ENCODE results near the gene SLC48A1.
A peak's percentile ranks its signal among the peaks of the same experiment; 100 is the strongest.

SLC48A1 gene

DNA sequence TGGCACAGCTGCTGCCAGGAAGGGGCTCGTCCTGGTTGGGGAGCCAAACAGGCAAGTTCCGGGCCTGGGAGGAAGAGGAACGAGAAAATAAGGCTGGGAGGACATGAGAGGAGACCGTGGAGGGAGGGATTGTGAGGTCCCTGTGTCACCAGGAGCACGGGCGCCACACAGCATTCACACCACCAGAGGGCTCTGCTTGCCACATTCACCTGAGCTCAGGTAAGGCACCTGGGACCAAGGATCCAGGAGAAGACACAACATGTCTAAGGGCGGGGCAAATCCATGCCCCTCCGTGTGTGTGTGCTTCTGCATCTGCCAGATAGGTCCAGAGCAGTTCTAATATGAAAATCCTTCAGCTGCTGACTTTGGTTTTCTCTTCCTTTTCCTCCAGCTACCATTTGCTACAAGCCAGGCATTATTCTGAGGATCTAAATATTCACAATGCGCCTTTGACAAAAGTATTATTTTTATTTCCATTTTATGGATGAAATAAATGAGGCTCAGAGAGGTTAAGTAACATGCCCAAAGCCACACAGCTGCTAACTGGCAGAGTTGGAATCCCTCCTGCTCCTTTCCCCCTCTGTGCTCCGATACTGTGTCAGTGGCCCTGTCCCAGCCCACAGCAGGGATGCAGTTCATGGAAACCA, 28.9 kb upstream of the SLC48A1 start:
- DNase-seq = no peak

DNA sequence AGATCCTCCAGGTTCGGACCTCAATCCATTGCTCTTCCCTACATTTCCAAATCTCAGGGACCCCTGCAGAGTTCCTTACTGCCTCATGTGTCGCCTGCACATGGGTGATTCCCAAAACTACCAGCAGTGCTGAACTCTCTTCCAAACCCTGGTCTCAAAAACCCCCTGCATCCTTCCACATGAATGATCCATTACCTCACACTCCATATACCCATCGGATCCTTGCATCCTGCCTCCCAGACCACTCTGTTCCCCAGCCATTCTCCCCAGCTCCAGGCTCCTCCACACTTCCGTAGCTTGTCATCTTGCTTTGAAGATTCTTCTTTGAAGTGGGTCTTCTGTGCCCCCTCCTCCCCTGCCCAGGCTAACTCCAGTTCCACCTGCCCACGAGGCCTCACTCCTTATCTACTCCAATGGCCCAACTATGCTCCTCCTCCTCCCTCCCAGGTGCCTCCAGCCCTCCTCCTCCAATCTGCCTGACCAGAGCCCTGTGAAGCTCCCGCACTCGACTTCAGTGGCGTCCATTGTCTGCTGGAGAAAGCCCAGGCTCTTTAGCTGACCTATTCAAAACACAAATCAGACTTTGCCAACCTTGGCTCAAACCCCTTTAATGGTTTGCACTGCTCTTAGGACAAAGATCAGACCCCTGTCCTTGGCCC, 28.1 kb upstream of the SLC48A1 start:
- no peak for DNase-seq

DNA sequence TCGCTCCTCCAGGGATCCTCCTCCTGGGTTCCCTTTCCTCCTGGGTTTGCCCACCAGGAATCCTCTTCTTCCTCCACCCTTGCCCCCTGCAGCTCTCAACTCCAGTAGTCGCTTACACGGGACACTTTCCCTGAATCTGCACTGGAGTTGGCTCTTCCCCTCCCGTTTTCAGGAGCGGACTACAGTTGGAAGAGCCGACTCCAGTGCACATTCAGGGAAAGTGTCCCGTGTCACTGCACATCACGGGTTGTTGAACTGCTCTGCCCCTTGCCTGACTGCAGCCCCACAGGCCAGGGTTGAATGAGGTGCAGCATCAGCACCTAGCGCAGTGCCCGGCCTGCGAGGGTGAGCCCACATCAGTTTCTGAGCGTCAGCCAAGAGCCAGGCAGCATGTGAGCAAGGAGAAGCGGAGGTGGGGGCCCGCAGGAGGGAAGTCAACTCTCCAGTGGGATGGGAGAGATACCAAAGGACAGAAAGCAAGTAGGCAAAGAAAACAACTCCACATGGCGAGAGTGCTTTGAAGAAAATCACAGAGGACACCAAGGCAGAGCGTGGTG, 27.5 kb upstream of the SLC48A1 start:
- DNase-seq = peak in 6 of 58 donors; percentile 7 to 35 (median 19)

DNA sequence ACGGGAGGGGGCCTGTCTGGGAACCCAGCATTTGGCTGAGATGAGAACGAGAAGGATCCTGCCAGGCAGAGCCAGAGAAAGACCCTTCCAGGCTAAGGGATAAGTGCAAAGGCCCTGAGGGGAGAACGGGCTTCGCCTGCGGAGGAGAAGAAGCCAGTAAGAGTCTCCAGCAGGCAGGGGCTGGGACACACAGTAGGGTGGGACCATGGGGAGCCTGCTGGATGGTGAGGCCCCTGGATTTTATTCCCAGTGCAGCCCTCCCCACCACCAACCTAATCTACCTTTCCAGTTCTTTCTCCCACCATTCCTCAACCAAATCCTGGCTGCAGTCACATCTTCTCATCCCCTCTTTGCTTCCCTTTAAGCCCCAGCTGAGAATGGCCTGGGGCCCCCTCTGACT, 27.0 kb upstream of the SLC48A1 start:
- DNase-seq = no peak

DNA sequence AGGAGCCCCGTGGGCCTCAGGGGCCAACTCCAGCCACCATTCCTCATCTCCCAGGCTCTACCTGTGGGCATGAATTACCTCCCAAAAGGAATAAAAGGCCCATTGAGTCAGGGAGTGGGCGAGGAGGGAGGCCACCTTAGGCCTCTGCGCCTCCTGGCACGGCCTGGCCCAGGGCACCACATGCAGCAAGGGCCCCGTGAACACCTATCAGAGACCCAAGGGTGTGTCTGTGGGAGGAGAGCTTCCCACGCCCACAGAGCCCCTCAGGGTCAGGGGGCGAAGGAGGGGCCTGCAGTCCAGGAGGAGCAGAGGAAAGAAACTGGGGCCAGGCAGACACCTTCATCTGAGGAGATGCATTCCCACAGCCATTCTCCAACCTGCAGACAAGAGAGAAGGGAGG, 26.5 kb upstream of the SLC48A1 start:
- no peak for DNase-seq

DNA sequence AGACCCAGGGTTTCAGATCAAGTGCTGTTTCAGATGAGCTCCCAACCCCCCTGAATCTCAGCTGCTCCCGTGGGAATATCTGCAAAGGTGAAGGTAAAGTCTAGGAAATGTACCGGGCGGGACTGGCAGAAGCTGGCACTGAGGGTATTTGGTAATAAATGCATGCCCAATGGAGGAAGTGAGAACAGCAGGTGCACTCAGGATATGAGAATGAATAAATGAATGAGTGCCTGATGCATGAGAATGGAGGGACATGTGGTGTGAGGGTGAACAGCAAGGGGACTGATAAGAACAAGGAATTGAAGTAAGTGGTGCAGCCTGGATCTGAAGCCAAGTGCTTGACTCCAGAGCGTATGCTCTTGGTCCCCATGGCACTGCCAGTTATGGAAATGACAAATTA, 25.9 kb upstream of the SLC48A1 start:
- no peak for DNase-seq

DNA sequence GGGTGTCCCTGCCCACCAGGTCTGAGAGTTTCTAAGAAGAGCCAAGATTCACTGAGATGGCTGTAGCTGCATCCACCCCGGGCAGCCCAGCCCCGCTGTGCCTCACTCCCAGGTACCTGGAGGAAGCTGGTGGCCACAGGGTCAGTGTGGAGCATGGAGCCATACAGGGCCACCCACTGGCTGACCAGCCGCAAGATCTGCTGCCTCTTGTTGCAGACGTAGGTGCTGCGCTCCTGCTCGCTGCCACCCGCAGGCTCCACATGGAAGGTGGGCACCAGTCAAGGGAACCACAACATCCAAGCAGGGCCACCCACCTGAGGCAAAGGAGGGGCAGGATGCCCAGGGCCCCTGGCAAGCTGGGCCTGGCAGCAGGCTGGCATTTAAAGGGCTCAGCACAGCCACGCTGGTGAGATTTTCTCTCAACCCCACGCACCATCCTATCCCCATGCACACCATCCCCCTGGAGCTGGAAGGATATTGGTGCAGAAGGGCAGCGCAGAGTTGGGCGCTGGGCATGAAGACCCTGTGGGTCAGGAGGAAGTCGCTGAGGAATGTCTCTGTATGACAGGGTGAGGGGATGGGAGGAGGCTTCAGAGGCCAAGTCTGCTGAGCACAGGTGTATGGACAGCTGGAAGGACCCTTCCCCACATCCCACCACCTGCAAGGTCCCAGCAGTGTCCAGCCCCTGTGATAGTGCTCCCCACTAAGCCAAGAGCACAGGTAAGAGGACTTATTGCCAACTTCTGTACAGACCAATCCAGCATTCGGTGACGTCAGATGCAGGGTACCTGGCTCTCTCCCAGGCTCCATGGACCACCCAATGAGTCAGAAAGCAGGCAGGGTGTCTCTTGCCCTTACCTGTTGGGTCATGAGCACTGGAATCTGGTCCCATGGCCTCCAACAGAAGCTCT, 25.2 kb upstream of the SLC48A1 start:
- no peak for DNase-seq

DNA sequence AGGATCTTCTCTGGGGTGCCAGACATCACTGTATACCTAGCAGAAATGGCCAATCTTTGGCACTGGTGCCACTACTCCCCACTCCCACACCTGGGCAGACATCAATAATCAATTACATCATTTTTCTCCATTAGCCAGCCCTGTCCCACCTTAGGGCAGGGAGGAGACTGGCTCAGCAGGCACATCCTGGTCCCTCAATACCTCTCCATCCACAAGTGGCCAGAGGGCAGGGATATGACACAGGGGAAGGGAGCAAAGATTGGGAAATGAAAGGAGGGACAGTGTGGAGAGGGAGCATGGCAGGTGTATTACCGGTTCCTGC, 24.6 kb upstream of the SLC48A1 start:
- DNase-seq = no peak

DNA sequence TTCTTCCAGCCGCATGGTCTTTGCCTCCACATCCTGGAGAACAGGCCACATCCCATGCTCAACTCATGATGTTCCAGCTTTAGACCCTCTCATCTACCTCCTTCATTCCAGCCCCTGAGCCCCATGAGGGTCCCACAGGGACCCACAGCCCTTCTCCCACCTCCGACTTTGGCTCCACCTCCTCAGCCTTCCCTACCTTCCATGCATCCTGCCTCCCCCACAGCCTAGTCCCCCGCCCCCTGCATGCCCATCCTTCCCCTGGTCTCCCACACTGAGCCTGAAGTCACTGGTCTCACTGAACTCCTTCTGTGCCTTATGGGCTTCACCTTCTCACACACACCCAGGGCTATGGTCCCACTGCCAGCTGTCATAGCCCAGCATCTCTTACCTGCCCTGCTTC, 24.1 kb upstream of the SLC48A1 start:
- DNase-seq = no peak

DNA sequence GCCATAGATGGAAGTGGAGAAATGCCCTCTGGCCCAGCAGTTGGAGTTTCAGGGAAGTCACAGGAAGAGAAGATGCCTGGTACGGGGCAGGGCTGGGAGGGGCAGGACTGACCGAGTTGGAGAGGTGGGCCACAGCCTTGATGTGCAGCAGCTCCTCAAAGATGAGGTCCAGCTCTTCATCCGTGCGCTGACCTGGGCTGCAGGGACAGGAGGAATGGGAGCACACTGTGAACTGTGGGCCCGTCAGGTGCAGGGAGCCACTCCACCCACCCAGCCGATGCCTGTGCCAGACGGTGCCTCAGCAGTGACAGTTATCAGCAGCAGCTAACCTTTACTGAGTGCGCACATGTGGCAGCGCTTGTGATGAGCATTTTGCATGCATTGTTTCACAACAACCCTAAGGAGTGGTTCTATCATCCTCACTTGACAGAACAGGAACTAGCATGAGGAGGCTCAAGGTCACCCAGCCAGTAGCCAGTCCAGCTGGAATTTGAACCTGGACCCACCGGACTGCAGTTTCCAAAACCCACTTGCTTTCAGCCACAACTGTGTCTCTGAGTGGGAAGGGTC, 22.7 kb upstream of the SLC48A1 start:
- no peak for DNase-seq

DNA sequence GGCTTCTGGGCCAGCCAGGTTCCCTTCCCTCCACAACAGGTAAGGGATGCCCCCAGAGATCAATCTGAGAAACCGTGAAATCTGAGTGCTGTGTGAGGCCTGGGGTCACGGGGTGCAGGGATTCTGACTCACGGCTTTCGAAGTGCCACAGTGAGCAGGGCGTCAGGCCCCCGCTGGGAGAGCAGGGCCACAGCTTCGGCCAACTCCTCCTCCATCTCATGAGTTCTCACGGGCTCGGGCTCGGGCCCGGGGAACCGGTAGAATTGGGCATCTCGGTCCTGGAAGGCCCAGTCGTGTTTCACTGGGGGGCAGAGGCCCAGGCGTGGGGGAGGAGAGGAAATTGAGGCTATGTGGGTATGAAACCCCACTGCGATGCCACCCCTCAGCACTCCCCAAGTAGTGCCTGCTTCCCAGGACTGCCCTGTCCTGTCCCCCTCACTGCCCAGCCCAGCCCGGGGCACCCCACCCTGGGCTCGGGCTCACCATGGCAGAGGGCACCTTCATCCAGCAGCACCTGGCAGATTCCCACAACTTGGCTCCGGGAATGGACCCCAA, 22.0 kb upstream of the SLC48A1 start:
- no peak for DNase-seq

DNA sequence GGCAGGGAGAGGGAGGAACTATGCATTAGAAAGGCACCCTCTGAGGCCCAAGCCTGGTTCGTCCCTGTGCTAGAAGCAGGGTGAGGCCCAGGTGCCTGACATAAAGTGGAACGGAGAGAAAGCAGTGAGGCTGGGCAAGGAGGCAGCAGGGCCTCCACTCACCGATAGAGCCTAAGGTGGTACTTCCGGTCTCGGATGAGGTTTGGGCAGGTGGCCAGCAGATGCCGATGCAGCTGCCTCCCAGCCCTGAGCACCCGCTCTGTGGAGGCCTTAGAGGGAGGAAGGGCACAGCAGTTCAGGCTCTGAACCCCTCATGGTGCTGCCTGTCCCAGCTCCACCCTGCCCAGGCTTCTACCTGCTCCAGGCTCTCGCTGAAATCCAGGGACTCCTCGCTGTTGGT, 21.5 kb upstream of the SLC48A1 start:
- DNase-seq = no peak

DNA sequence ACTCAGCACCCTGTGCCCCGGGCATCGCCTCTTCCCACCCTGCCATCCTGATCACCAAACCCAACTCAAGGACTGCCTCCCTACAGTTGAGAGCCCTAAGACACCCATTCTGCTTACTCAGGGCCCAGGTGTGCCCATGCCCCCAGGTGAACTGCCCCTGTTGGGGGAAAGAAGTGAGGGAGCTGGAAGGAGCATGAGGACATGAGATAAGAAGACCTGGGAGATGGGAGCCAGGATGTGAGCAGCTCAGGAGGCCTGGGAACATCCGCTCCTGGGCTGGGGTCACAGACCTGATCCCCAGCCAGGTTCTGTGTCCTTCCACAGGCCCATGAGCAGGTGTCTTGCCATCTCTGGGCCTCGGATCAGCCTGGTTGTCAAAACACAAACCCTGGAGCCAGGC, 20.9 kb upstream of the SLC48A1 start:
- DNase-seq = no peak

DNA sequence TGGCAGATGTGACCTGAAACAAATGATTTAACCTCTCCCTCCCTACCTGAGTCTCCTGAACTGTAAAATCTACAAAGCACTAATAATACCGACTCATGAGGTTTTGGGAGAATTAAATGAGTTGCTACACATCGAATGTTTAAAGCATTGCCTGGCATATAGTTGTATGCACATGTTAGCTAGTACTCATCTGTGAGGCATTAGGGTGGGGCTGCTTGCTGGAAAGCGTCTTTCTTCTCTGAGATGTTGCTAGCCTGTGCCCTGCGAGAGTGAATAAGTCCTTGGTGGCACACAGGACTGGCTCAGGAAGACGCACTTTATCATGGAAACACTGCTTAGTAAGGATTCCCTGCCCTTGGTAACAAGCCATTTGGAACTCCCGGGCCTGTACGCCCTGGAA, 20.5 kb upstream of the SLC48A1 start:
- DNase-seq = no peak

DNA sequence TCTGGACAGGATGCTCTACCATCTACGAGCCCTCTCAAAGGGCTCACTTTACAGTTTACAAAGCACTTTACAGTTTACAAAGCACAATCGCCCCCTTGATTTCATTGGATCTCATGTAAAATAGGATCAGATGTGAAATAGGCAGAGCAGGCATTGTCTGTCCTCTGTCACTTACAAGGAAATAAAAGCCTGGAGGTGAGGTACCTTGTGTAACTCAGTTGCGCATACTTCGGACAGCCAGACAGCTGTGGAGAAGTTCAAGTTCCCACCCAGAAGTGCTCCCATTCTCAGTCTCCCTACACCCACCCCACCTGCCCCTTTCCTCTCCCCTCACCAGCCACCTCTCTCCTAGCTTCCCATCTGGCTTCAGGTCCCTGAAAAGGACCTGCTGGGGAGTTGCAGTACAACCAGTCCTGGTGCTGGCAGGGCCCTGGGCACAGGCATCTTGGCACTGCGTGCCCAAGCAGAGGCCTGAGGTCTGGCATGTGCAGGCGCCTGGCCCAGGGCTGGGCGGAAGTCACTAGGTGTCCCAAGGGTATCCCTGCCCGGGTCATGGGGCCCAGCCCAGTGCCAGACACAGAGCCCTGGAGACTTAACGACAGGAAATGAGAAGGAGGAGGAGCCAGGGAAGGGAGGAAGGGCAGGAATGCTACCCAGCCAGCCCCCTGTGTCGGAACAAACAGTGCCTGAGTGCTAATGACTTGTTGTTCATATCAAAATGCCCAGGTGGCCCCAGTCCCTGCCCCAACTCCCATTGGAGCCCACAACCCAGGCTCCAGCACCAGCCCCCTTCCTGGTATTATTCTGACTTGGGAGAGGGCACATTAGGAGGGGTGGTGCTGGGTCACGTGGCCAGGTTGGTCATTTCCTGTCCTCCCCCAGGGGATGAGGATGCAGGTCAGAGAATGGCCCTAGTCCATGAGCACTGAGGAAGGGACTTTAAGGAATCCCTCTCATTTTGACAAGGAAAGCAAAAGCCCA, 19.7 kb upstream of the SLC48A1 start:
- DNase-seq = peak in 40 of 58 donors; percentile 15 to 73 (median 40)

DNA sequence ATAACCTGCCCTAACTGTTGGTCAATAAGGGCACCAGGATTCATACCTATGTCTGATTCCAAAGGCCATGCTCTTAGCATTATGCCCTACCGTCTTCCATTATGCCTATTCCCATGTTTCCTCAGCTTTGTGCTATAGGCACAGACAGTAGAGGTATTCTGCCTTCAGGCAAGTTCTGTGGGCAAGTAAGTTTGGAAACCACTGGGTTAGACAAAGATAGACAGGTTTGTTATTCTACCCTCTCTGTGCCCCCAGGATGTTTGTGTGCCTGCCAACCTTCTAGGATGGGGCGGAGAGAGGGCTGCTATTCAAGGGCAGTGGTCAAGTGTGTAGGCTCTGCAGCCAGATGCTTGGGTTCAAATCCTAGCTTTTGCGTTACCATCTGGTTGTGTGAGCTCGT, 18.9 kb upstream of the SLC48A1 start:
- DNase-seq = no peak

DNA sequence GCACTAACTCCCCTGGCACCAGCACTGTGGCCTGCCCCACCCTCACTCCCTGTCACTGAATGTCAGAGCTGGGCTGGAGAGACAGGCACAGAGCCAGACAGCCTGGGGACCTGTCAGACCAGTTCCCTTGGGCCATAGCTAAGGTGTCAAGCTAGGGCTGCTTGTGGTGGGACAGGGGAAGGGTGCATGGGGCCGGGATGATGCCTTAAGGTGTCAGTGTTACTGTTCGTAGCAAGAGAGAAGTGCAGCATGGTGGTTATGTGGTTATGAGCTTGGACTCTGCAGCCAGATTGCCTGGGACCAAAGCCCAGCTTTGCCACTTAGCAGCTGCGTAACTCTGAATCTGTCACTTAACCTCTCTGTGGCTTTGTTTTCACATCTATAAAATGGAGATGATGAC, 18.2 kb upstream of the SLC48A1 start:
- DNase-seq = peak in 8 of 58 donors; percentile 11 to 51 (median 23)

DNA sequence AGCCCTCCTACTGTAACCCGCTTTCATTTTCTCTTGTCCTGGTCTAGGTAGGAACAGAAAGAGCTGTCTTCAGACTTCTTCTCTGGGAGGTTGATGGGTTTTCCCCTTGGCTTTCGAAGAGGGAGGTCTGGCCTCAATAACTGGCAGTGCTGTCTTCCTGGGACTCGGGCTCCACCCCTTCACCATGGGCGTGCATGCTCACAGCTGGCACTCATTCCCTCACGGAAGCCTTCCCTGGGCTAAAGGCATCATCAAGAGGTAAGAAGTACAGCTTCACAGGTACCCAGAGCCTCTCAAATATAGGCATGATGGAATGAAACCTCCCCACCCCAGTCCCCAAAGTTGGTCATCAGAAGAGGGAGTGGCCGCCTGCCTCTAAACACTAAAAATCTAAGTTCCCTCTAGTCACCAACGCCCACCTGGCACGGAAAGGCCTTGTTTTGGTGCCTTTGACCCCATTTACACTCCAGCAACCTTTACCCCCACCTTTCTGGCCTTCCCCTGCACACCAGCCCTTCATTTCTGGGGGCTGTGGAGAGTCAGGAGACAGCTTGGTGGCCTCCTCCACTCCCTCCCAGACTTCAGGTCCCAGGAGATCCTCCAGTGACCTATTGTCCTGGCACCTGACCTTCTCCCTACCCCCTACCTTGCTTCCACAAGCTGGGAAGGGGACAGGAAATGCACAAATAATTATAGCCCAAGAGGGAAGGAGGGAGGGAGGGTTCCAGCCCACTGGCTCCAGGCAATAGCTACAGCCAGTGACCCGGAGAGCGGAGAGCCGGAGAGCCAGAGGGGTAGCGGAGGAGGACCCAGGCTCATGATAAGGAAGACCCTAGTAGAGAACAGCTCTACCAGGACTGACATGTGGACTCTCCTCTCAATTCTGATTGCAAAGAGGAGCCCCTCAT, 17.1 kb upstream of the SLC48A1 start:
- DNase-seq = peak in 9 of 58 donors; percentile 9 to 35 (median 22)

DNA sequence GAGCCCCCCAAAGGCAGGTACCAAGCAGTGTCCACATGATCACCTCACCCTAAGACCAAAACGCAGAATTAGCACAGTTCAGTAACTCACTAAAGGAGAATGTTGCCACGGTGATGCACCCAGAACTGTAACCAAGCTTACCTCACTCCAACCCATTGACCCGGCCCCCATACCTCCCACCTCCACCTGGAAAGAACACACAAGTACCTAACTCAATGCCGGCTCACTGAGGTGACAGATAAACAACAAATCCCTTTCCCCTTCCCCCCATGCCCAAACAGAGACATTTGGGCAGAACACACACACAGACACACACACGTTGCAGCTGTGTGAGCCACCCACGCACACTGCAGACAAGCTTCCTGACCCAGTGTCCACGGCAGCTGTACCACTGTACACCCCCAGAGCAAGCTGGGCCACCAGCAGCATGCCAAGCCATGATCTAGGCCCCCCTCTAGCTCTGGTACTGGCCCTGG, 15.6 kb upstream of the SLC48A1 start:
- DNase-seq = peak in 7 of 58 donors; percentile 14 to 66 (median 51)

Data from anterior cingulate cortex (tissue), 58 donors.